GM18505 (cell line): ENCODE data around the gene HLA-DOA.

ENCODE experiments used
- ATAC-seq: cut with Tn5 transposase; IDR thresholded peaks from one replicate; pipeline ENCODE4 v1.9.1; 2021; ENCODE audit not compliant: unreplicated experiment
- POLR2A ChIP-seq: IDR thresholded peaks from 4 replicates; pipeline ENCODE4 v1.6.1; 2011; ENCODE audit warnings: borderline replicate concordance; ENCODE audit not compliant: insufficient read depth, insufficient read length; ENCODE audit errors: extremely low read depth

Gene HLA-DOA

GRCh38 chr6:32977953-32978324, 31.5 kb downstream of the HLA-DOA start:
- no peak for ATAC-seq
- no peak for TF ChIP-seq POLR2A

GRCh38 chr6:32977272-32977952, 32.0 kb downstream of the HLA-DOA start:
- ATAC-seq = no peak

GRCh38 chr6:32976334-32977069, 32.9 kb downstream of the HLA-DOA start:
- peak; percentile 42 for TF ChIP-seq POLR2A
- no peak for ATAC-seq

More at GRCh38 chr6:32977272-32977952, 32.0 kb downstream of the HLA-DOA start:
- TF ChIP-seq POLR2A = no peak

GRCh38 chr6:32975886-32976285, 33.5 kb downstream of the HLA-DOA start:
- no peak for TF ChIP-seq POLR2A
- no peak for ATAC-seq

- TF ChIP-seq POLR2A = no peak
- ATAC-seq = no peak
Measured at GRCh38 chr6:32974541-32975308, 34.7 kb downstream of the HLA-DOA start.

- no peak for ATAC-seq
- TF ChIP-seq POLR2A = no peak
Measured at GRCh38 chr6:32974016-32974333, 35.4 kb downstream of the HLA-DOA start.

- no peak for TF ChIP-seq POLR2A
- no peak for ATAC-seq
Measured at GRCh38 chr6:32973144-32974015, 36.0 kb downstream of the HLA-DOA start.

GRCh38 chr6:32972353-32973143, 36.8 kb downstream of the HLA-DOA start:
- no peak for TF ChIP-seq POLR2A
- no peak for ATAC-seq

GRCh38 chr6:32971581-32972352, 37.6 kb downstream of the HLA-DOA start:
- peak; percentile 100 for TF ChIP-seq POLR2A
- ATAC-seq = peak; percentile 42

GRCh38 chr6:32971242-32971580, 38.2 kb downstream of the HLA-DOA start:
- peak; percentile 53 for TF ChIP-seq POLR2A
- ATAC-seq = no peak

GRCh38 chr6:32970413-32971241, 38.8 kb downstream of the HLA-DOA start:
- no peak for ATAC-seq
- peak; percentile 70 for TF ChIP-seq POLR2A
